DND-41 (cell line): Measurements from ENCODE around the gene RPS15.

Source experiments
- ATAC-seq: fragments of 200-7000 bp; cut with Tn5 transposase; 3 replicates; pipeline ENCODE4 v1.9.1; 2021; ENCODE audit warnings: low read depth; ENCODE audit not compliant: insufficient read depth
- DNase-seq: peaks from one replicate; pipeline ENCODE4 v3.0.0-alpha.2; 2020
- H2AFZ ChIP-seq: 2 replicates; pipeline ENCODE4 v1.6.0; 2012; ENCODE audit warnings: low read depth, low read length
- H3K27ac ChIP-seq: 2 replicates; pipeline ENCODE4 v1.5.1; 2012; ENCODE audit warnings: low read length, inconsistent platforms
- H3K27me3 ChIP-seq: fragments of 200-600 bp; sonication (generic); 2 replicates; pipeline ENCODE4 v1.6.0; 2012; ENCODE audit warnings: low read length, mild to moderate bottlenecking, inconsistent platforms; ENCODE audit not compliant: insufficient read depth, poor library complexity
- H3K36me3 ChIP-seq: 2 replicates; pipeline ENCODE4 v1.5.1; 2012; ENCODE audit warnings: low read length, inconsistent platforms; ENCODE audit not compliant: insufficient read depth
- H3K4me1 ChIP-seq: 2 replicates; pipeline ENCODE4 v1.5.1; 2012; ENCODE audit warnings: mild to moderate bottlenecking, low read length; ENCODE audit not compliant: insufficient read depth
- H3K4me2 ChIP-seq: 2 replicates; pipeline ENCODE4 v1.6.0; 2012; ENCODE audit warnings: mild to moderate bottlenecking, moderate library complexity, low read length, inconsistent platforms; ENCODE audit not compliant: insufficient read depth
- H3K4me3 ChIP-seq, 2 experiments: fragments of 200-600 bp in 1 of 2; shearing (Covaris generic) in 1 of 2; 2 replicates each; pipeline ENCODE4 v1.5.1; 2012 to 2016; ENCODE audit warnings: inconsistent platforms in 2 of 2, low read length in 2 of 2, mild to moderate bottlenecking in 2 of 2, low read depth in 1 of 2, moderate library complexity in 1 of 2
- H3K79me2 ChIP-seq: 2 replicates; pipeline ENCODE4 v1.6.0; 2012; ENCODE audit warnings: low read length, inconsistent platforms; ENCODE audit not compliant: insufficient read depth
- H3K9ac ChIP-seq: 2 replicates; pipeline ENCODE4 v1.6.0; 2012; ENCODE audit warnings: low read depth, mild to moderate bottlenecking, inconsistent platforms, low read length, moderate library complexity
- H3K9me3 ChIP-seq: 2 replicates; pipeline ENCODE4 v1.5.1; 2012; ENCODE audit warnings: low read length, moderate library complexity, mild to moderate bottlenecking, inconsistent platforms; ENCODE audit not compliant: insufficient read depth, severe bottlenecking
- H4K20me1 ChIP-seq: 2 replicates; pipeline ENCODE4 v1.6.0; 2012; ENCODE audit warnings: low read length; ENCODE audit not compliant: insufficient read depth
- EZH2 ChIP-seq: IDR thresholded peaks from 3 replicates; pipeline ENCODE4 v1.6.1; 2012; ENCODE audit warnings: borderline replicate concordance, low read depth, mild to moderate bottlenecking, moderate library complexity, low read length, inconsistent platforms; ENCODE audit not compliant: severe bottlenecking
- TF ChIP-seq, protein P1 (sequence below): IDR thresholded peaks from 2 replicates; pipeline ENCODE4 v1.5.1; 2012; ENCODE audit warnings: borderline replicate concordance, low read length, moderate library complexity, mild to moderate bottlenecking; ENCODE audit not compliant: poor library complexity, severe bottlenecking; ENCODE audit errors: extremely low read depth

RPS15 gene

DNA sequence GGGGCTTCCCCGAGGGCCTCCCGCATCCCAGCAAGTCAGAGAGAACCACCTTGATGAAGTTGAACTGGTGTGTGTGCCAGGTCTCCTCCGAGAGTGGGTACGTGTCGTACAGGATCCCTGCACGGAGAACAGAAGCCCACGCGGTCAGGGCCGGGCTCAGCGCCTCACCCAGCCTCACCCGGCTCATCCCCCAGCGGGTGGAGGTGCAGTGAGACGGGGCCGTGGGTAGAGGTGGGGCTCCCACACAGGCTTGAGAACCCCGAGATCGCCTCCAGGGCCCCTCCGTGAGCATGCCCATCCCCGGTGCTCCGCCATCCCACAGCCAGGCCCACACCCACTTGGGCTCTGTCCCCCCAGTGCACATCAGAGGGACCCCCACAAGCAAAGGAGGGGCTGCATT, 39.1 kb upstream of the RPS15 start:
- TF ChIP-seq, protein P1, sequence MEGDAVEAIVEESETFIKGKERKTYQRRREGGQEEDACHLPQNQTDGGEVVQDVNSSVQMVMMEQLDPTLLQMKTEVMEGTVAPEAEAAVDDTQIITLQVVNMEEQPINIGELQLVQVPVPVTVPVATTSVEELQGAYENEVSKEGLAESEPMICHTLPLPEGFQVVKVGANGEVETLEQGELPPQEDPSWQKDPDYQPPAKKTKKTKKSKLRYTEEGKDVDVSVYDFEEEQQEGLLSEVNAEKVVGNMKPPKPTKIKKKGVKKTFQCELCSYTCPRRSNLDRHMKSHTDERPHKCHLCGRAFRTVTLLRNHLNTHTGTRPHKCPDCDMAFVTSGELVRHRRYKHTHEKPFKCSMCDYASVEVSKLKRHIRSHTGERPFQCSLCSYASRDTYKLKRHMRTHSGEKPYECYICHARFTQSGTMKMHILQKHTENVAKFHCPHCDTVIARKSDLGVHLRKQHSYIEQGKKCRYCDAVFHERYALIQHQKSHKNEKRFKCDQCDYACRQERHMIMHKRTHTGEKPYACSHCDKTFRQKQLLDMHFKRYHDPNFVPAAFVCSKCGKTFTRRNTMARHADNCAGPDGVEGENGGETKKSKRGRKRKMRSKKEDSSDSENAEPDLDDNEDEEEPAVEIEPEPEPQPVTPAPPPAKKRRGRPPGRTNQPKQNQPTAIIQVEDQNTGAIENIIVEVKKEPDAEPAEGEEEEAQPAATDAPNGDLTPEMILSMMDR, result no peak
- H3K4me1 ChIP-seq, result peaks cover 31% of the 10 kb centered on the region
- H3K4me2 ChIP-seq, result peak overlapping the region; percentile 85; the same call in 1 of the 2 replicates
- DNase-seq, result no peak
- no peak overlapping the region for H3K27ac ChIP-seq
- H2AFZ ChIP-seq, result no peak overlapping the region
- H3K9me3 ChIP-seq, result no peaks in the 10 kb centered on the region
- H3K36me3 ChIP-seq, result peaks cover 31% of the 10 kb centered on the region
- H3K27me3 ChIP-seq, result no peaks in the 10 kb centered on the region
- H4K20me1 ChIP-seq, result peaks cover 21% of the 10 kb centered on the region
- no peak overlapping the region for H3K4me3 ChIP-seq
- H3K79me2 ChIP-seq, result peaks cover 29% of the 10 kb centered on the region
- ATAC-seq, result no peak
- no peak overlapping the region for H3K9ac ChIP-seq

DNA sequence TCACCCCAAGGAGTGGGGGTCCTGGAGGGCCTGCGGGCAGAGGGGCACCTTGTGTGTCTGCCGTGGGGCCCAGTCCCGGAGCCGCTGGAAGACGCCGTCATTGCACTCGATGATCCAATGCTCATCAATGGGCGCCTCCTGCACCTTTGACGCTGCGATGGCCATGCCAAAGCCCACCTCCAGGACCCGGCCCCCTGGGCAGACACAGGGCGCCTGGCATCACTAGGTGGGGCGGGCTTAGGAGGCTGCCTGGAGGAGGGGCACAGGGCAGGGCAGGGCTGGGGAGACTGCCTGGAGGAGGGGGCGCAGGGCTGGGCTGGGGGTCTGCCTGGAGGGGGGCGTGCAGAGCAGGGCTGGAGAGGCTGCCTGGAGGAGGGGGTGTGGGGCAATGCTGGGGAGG, 38.5 kb upstream of the RPS15 start:
- Histone ChIP-seq H3K27me3 (no peaks in the 10 kb centered on the region), H3K4me1 (peaks cover 31% of the 10 kb centered on the region), H3K79me2 (peaks cover 29% of the 10 kb centered on the region), H3K4me2 (peak overlapping the region; percentile 85), H3K4me3 (no peak overlapping the region), H2AFZ (no peak overlapping the region), H3K27ac (no peak overlapping the region), H3K9me3 (no peaks in the 10 kb centered on the region), H3K36me3 (peaks cover 30% of the 10 kb centered on the region), H3K9ac (peak overlapping the region; percentile 96; the same call in 1 of the 2 replicates), H4K20me1 (peaks cover 21% of the 10 kb centered on the region)
- DNase-seq (no peak), ATAC-seq (no peak)
- no peak for TF ChIP-seq EZH2
- TF ChIP-seq, protein P1, result no peak

DNA sequence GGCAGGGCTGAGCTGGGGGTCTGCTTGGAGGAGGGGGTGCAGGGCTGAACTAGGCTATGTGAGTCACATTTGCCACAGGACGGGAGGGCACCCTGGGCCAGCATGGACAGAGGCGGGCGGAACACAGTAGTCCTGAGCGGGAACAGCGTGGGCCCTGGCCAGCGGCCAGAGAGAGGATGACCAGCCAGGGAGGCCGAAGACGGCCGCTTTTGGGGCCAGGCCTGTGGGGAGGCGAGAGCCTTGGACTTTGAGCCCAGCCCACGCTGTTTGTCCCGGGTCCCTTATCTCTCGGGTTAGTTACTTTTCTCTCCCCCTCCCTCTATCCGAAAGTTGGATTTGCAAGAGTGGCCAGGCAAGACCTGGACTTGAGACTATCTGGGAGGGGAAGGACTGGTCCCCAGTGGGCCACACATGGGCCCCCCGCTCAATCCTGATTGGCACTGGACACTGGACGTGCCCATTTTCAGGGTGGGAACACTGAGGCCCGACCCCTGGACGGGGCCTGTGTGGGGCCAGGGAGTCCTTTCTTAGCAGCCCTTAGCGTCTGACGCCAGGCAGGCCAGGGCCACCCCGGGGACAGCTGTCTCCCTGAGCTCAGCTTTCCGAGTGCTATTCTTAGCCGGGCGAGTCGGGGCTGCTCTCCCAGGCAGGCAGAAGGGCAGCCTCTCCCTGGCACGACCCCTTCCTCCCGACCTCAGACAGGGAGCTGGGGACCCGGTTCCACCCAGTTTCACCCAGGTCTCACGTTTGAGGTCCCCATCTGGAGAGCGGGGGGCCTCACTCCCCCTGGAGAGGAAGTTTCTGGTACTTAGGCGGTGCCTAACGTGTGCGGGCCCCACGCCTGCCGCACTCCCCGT, 37.7 kb upstream of the RPS15 start:
- Histone ChIP-seq H3K4me2 (peak overlapping the region; percentile 85), H3K36me3 (peaks cover 28% of the 10 kb centered on the region), H4K20me1 (peaks cover 16% of the 10 kb centered on the region), H2AFZ (peak overlapping the region; percentile 96), H3K4me1 (peaks cover 31% of the 10 kb centered on the region), H3K27me3 (no peaks in the 10 kb centered on the region), H3K9ac (peak overlapping the region; percentile 96), H3K9me3 (no peaks in the 10 kb centered on the region), H3K4me3 (peak overlapping the region; percentile 95 to 96), H3K27ac (peak overlapping the region; percentile 81), H3K79me2 (peaks cover 29% of the 10 kb centered on the region)
- ATAC-seq (peak; percentile 56), DNase-seq (peak; percentile 43)
- TF ChIP-seq, protein P1, result no peak
- TF ChIP-seq EZH2, result no peak
